GM23338 (cell line): ENCODE measurements around the gene LDB1.

Experiments
- CTCF ChIP-seq, 2 experiments: fragments of 200-600 bp in 1 of 2; sonication (generic) in 1 of 2; conservative IDR thresholded peaks; 2 replicates each; pipeline versions ENCODE4 v1.5.1 to v1.6.1; 2016 to 2017; ENCODE audit warnings: antibody characterized with exemption in 2 of 2, low read depth in 2 of 2, mild to moderate bottlenecking in 2 of 2, moderate library complexity in 1 of 2
- EZH2phosphoT487 ChIP-seq: fragments of 200-600 bp; sonication (generic); IDR thresholded peaks from one replicate; pipeline ENCODE4 v1.8.1; 2018; ENCODE audit warnings: antibody characterized with exemption; ENCODE audit not compliant: unreplicated experiment
- JUNB ChIP-seq: IDR thresholded peaks from one replicate; pipeline ENCODE4 v1.6.1; 2016; ENCODE audit warnings: antibody characterized with exemption; ENCODE audit not compliant: unreplicated experiment

- TF ChIP-seq CTCF (conservative IDR thresholded peaks at IDR 0.05; ENCODE audit: low read depth in 2 of 2) (no peak), EZH2phosphoT487 (no peak), JUNB (no peak)
These were observed 60.2 kb downstream of the LDB1 start for GRCh38 chr10:102059987-102060386.
